Stimulated activated CD8-positive, alpha-beta memory T cell treated with anti-CD3 and anti-CD28 coated beads, Interleukin-15, amount 100 ng/mL, for 24 hours (primary cell): ENCODE results near the gene DNMT3B.

Experiments
- DNase-seq: peaks from one replicate; pipeline ENCODE4 v3.0.0-alpha.2; 2020; ENCODE audit warnings: low read depth

DNMT3B gene

GRCh38 chr20:32823737-32824588 is 61.8 kb downstream of the DNMT3B start:
- DNase-seq: no peak

- DNase-seq: no peak
These were observed 66.0 kb downstream of the DNMT3B start for GRCh38 chr20:32828029-32828680.

GRCh38 chr20:32829311-32830005 is 67.3 kb downstream of the DNMT3B start:
- no peak for DNase-seq

DNA sequence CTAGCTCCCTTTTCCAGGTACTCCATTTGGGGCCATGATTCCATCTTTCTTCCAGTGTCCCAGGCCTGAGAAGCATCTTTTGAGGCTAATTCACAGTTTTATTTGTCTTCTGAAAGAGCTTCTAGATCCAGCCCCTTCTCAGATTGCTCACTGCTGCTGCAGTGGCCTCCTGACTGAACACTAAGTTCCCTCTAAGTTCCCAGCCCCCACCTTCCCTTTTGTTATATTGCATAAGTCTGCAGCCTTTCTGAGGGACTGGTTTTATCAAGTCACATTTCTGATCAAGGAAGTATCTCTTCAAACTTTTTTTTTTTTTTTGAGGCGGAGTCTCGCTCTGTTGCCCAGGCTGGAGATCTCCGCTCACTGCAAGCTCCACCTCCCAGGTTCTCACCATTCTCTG is 68.3 kb downstream of the DNMT3B start:
- DNase-seq: no peak

GRCh38 chr20:32831982-32832381 is 69.8 kb downstream of the DNMT3B start:
- DNase-seq: no peak

GRCh38 chr20:32832664-32833063 is 70.5 kb downstream of the DNMT3B start:
- DNase-seq: no peak

- DNase-seq: no peak
These were observed 72.8 kb downstream of the DNMT3B start for GRCh38 chr20:32834972-32835371.

GRCh38 chr20:32837157-32837556 is 75.0 kb downstream of the DNMT3B start:
- no peak for DNase-seq

- no peak for DNase-seq
These were observed 77.2 kb downstream of the DNMT3B start for GRCh38 chr20:32839227-32839981.

DNA sequence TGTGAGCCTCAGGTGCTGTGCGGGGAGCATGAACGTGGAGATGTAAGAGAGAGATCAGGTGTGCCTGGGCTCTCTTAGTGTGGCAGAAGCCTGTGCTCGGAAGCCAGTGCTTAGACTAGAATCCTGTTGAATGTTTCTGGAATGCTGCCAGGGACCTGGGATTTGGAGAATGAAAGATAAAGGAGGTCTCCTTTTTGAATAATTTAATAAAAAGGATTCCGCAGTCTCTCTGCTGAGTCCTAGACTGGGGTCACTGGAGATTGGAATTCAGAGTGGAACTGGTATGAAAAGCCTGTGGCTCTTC is 77.7 kb downstream of the DNMT3B start:
- no peak for DNase-seq

GRCh38 chr20:32841174-32841573 is 79.0 kb downstream of the DNMT3B start:
- no peak for DNase-seq

DNA sequence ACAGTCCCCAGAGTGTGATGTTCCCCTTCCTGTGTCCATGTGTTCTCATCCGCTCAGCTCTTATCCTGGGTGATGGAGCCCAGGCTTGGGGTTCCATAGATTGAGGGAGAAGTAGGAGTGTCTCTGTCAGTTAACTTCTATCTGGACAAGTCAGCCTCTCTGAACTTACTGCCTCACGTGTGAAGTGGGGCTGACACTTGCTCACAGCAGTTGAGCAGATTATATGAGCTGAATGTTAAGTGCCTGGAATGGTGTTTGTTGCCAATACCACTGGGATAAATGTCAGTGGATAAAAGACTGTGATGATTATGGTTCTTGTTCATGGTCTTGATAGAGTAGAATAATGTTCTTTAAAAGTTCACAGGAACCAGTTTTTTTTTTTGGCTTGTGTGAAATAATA is 79.4 kb downstream of the DNMT3B start:
- DNase-seq: no peak

GRCh38 chr20:32842688-32843524 is 80.7 kb downstream of the DNMT3B start:
- DNase-seq: no peak

DNA sequence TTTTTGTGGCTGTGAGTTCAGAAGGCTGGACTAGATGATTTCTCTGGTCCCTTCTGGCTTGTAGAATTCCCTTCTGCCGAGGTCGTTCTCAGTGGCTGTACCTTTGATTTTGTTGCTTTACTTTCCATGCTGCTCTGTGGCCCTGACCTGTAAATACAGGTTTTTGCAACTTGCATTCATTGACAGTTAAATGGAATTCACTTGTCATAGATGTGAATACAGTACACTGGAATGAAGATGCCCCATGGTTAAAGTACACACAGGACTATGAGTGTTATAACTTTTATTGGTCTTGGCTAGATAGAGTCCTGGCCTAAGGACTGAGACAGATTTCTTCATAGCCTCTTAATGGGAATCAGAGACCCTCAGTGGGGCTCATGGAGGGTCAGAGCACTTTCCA is 83.6 kb downstream of the DNMT3B start:
- DNase-seq: no peak

DNA sequence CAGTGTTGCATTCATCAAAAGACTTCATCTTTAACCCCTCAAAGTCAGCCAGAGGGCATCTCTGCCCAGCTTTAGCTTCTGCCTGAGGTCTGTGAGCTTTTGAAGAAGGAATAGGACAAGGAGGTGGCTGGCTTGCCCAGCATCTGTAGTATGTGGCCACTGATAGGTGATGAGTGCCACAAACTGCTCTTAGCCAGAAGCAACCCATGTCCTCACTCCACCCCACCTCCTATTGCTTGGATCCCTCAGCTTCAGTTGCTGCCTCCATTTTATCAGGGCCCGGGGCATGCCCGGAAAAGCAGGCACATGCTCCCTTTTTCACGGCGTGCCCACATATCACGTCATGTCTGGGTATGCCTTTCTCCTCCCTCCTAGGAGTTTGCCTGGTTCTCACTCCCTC is 84.7 kb downstream of the DNMT3B start:
- no peak for DNase-seq

- DNase-seq: no peak
These were observed 85.8 kb downstream of the DNMT3B start for GRCh38 chr20:32847964-32848363.

DNA sequence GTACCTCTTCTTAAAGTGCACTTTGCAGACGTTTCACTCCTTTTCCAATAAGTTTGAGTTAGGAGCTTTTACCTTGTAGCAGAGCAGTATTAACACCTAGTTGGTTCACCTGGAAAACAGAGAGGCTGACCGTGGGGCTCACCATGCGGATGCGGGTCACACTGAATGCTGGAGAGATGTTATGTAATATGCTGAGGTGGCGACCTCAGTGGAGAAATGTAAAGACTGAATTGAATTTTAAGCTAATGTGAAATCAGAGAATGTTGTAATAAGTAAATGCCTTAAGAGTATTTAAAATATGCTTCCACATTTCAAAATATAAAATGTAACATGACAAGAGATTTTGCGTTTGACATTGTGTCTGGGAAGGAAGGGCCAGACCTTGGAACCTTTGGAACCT is 86.7 kb downstream of the DNMT3B start:
- DNase-seq: no peak

GRCh38 chr20:32849577-32849976 is 87.4 kb downstream of the DNMT3B start:
- no peak for DNase-seq

DNA sequence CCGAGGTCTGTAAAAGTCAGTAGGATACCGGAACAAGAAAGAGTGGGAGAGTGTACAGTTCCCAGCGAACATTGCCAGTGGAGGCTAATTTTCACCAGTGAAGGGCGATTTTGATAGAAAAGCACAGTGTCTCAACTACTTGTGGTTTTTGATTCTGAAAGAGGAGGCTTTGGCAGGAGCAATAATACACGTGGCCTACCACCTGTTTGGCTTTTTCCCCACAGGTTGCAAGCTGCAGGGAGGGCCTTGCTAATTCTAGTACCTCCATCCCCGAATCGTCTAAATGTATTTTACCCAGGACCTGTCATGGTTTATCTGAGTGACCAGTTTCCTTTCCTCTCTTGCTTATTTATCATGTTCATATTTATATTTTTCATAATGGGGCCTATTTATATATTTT is 93.2 kb downstream of the DNMT3B start:
- no peak for DNase-seq

DNA sequence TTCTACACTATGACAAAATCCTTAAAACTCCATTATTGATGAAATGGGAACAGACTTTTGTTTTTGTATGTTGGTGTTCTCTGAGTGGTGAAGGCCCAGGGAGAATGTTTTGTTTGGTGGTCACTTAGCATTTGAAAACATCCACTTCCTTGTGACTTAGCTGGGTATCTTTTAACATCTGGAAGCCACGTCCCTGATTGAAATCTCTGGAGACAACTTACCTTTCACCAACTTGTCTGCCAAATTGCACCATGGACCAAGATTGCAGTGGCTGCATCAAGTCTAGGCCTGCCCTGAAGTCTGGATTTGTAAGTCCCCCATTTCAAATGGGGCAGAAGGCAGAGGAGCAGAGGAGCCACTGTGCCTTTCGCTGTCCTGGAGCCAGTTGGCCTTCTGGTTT is 96.0 kb downstream of the DNMT3B start:
- DNase-seq: no peak
